H1 (cell line): Measurements from ENCODE around the gene TCERG1L. TPM values are rescaled to one million over a fixed set of nuclear protein-coding genes. Genes with fewer than 3 reads are reported as not detected.

Experiments used
- CHD1 ChIP-seq: IDR thresholded peaks from 2 replicates; pipeline ENCODE4 v1.6.1; 2012; ENCODE audit warnings: low read depth, low read length, improper control_type of control experiment
- GABPA ChIP-seq: IDR thresholded peaks from 2 replicates; pipeline ENCODE4 v1.6.1; 2011; ENCODE audit warnings: mild to moderate bottlenecking, low read length, moderate library complexity, borderline replicate concordance; ENCODE audit not compliant: insufficient read depth
- NANOG ChIP-seq: IDR thresholded peaks from 2 replicates; pipeline ENCODE4 v1.6.1; 2011; ENCODE audit warnings: low read length, low read depth, mild to moderate bottlenecking, inconsistent platforms; ENCODE audit not compliant: insufficient read depth, poor library complexity, severe bottlenecking
- SIX5 ChIP-seq: IDR thresholded peaks from 2 replicates; pipeline ENCODE4 v1.6.1; 2011; ENCODE audit warnings: mild to moderate bottlenecking, low read depth, low read length
- SUZ12 ChIP-seq: fragments of 200-600 bp; sonication (generic); IDR thresholded peaks from 2 replicates; pipeline ENCODE4 v1.6.1; 2012; ENCODE audit warnings: mild to moderate bottlenecking, inconsistent platforms, low read length, moderate library complexity, mixed read lengths
- YY1 ChIP-seq: IDR thresholded peaks from 2 replicates; pipeline ENCODE4 v1.6.1; 2011; ENCODE audit warnings: low read depth, mild to moderate bottlenecking, low read length
- polyA plus RNA-seq, 7 experiments: library from polyadenylated mRNA; depleted of rRNA in 3 of 7; stranded (reverse) in 5 of 7; unstranded in 2 of 7; fragments of >200 nt in 5 of 7; fragments of 200-250 nt in 2 of 7; gene quantifications; 1 replicate in 5 of 7; 2 replicates in 1 of 7; 4 replicates in 1 of 7; pipeline versions ENCODE4 v1.2.1 to v1.2.3, GENCODE V29; 2011 to 2013; ENCODE audit warnings: missing spikeins in 2 of 7, mixed read lengths in 2 of 7
- total RNA-seq: library from RNA; stranded (reverse); fragmentation: NEBNext Ultra II Directional; extraction: Animal tissue kit (Norgen Biotek cat#: 25700); gene quantifications from 2 replicates; pipeline ENCODE4 v1.2.1, GENCODE V29; 2021
- TF ChIP-seq, protein P1 (sequence below): fragments of 300-600 bp; sonication (generic); IDR thresholded peaks from 2 replicates; pipeline ENCODE4 v1.7.1; 2012; ENCODE audit warnings: low read length, moderate library complexity, mild to moderate bottlenecking, inconsistent platforms; ENCODE audit not compliant: insufficient replicate concordance

The TCERG1L gene
- total and polyA plus RNA-seq, 2 of the 8 experiments (the other 6 are each of a cell fraction or from before 2014, with no cell fraction given), result 3.9 to 6.9 TPM

DNA sequence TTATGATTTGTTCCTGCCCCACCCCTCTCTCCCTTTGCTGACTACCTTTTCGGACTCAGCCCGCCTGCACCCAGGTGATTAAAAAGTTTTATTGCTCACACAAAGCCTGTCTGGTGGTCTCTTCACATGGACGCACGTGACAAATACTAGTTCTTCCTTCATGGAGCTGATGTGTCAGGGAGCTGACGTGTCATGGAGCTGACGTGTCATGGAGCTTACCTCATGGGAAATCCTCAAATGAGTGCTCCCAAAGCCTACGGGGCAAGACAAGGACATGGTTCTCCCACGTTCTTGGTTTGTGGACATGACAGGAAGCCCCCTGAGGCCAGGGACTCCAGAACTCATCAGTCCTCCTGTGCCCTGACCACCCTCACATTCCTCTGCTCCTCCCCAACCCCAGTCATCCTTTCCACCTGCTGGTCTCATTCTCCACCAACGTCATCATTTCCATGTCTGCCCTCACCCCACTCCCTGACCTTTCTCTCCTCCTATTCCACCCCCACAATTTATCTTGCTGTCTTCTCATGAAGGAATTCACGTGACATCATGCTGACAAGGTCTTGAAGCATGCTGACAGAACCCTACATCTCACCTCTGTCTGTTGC, 261.3 kb downstream of the TCERG1L start (continued):
- TF ChIP-seq, protein P1, sequence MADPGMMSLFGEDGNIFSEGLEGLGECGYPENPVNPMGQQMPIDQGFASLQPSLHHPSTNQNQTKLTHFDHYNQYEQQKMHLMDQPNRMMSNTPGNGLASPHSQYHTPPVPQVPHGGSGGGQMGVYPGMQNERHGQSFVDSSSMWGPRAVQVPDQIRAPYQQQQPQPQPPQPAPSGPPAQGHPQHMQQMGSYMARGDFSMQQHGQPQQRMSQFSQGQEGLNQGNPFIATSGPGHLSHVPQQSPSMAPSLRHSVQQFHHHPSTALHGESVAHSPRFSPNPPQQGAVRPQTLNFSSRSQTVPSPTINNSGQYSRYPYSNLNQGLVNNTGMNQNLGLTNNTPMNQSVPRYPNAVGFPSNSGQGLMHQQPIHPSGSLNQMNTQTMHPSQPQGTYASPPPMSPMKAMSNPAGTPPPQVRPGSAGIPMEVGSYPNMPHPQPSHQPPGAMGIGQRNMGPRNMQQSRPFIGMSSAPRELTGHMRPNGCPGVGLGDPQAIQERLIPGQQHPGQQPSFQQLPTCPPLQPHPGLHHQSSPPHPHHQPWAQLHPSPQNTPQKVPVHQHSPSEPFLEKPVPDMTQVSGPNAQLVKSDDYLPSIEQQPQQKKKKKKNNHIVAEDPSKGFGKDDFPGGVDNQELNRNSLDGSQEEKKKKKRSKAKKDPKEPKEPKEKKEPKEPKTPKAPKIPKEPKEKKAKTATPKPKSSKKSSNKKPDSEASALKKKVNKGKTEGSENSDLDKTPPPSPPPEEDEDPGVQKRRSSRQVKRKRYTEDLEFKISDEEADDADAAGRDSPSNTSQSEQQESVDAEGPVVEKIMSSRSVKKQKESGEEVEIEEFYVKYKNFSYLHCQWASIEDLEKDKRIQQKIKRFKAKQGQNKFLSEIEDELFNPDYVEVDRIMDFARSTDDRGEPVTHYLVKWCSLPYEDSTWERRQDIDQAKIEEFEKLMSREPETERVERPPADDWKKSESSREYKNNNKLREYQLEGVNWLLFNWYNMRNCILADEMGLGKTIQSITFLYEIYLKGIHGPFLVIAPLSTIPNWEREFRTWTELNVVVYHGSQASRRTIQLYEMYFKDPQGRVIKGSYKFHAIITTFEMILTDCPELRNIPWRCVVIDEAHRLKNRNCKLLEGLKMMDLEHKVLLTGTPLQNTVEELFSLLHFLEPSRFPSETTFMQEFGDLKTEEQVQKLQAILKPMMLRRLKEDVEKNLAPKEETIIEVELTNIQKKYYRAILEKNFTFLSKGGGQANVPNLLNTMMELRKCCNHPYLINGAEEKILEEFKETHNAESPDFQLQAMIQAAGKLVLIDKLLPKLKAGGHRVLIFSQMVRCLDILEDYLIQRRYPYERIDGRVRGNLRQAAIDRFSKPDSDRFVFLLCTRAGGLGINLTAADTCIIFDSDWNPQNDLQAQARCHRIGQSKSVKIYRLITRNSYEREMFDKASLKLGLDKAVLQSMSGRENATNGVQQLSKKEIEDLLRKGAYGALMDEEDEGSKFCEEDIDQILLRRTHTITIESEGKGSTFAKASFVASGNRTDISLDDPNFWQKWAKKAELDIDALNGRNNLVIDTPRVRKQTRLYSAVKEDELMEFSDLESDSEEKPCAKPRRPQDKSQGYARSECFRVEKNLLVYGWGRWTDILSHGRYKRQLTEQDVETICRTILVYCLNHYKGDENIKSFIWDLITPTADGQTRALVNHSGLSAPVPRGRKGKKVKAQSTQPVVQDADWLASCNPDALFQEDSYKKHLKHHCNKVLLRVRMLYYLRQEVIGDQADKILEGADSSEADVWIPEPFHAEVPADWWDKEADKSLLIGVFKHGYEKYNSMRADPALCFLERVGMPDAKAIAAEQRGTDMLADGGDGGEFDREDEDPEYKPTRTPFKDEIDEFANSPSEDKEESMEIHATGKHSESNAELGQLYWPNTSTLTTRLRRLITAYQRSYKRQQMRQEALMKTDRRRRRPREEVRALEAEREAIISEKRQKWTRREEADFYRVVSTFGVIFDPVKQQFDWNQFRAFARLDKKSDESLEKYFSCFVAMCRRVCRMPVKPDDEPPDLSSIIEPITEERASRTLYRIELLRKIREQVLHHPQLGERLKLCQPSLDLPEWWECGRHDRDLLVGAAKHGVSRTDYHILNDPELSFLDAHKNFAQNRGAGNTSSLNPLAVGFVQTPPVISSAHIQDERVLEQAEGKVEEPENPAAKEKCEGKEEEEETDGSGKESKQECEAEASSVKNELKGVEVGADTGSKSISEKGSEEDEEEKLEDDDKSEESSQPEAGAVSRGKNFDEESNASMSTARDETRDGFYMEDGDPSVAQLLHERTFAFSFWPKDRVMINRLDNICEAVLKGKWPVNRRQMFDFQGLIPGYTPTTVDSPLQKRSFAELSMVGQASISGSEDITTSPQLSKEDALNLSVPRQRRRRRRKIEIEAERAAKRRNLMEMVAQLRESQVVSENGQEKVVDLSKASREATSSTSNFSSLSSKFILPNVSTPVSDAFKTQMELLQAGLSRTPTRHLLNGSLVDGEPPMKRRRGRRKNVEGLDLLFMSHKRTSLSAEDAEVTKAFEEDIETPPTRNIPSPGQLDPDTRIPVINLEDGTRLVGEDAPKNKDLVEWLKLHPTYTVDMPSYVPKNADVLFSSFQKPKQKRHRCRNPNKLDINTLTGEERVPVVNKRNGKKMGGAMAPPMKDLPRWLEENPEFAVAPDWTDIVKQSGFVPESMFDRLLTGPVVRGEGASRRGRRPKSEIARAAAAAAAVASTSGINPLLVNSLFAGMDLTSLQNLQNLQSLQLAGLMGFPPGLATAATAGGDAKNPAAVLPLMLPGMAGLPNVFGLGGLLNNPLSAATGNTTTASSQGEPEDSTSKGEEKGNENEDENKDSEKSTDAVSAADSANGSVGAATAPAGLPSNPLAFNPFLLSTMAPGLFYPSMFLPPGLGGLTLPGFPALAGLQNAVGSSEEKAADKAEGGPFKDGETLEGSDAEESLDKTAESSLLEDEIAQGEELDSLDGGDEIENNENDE, result no peak
- no peak for TF ChIP-seq CHD1
- TF ChIP-seq SIX5, result no peak
- TF ChIP-seq SUZ12, result no peak
- no peak for TF ChIP-seq GABPA
- TF ChIP-seq NANOG, result no peak
- TF ChIP-seq YY1, result no peak
